Skin epidermis (tissue), 12 donors: ENCODE results near the gene LRRC4B.

Experiments
- H3K27ac ChIP-seq, 21 experiments: fragments of 200-600 bp; sonication (generic) in 11 of 21; one replicate each; pipeline ENCODE4 v1.5.0; 2020; ENCODE audit warnings: mild to moderate bottlenecking in 3 of 21, inconsistent platforms in 2 of 21, moderate library complexity in 2 of 21
- H3K4me3 ChIP-seq, 7 experiments: fragments of 200-600 bp; sonication (generic) in 2 of 7; one replicate each; pipeline ENCODE4 v1.5.0; 2020; ENCODE audit warnings: inconsistent platforms in 2 of 7, mild to moderate bottlenecking in 2 of 7, moderate library complexity in 1 of 7

Gene LRRC4B

GRCh38 chr19:50511069-50511822, 57.0 kb downstream of the LRRC4B start, which contains the start of gene JOSD2:
Gene JOSD2, minus strand, starts transcription at chr19:50511191. Its CDS starts 760 bp downstream, at chr19:50510431.
- Histone ChIP-seq H3K4me3 (peak within 1 kb of the TSS; percentile 46 to 81 (median 67)), H3K27ac (peak within 1 kb of the TSS; percentile 10 to 89 (median 82))

- peak overlapping the region; percentile 46 to 81 (median 67) for H3K4me3 ChIP-seq
- H3K27ac ChIP-seq: peak overlapping the region in 20 of 21 experiments; percentile 60 to 89 (median 82)
Observed at GRCh38 chr19:50510700-50511068, 57.6 kb downstream of the LRRC4B start.

GRCh38 chr19:50510121-50510670, 58.0 kb downstream of the LRRC4B start:
- peak overlapping the region; percentile 46 to 81 (median 67) for H3K4me3 ChIP-seq
- peak overlapping the region in 19 of 21 experiments; percentile 60 to 89 (median 83) for H3K27ac ChIP-seq

GRCh38 chr19:50509366-50509765, 58.9 kb downstream of the LRRC4B start:
- Histone ChIP-seq H3K4me3 (no peak overlapping the region), H3K27ac (no peak overlapping the region)

- no peak overlapping the region for H3K27ac ChIP-seq
- H3K4me3 ChIP-seq: no peak overlapping the region
Observed at GRCh38 chr19:50508843-50509190, 59.4 kb downstream of the LRRC4B start.

- H3K27ac ChIP-seq: no peak overlapping the region
- no peak overlapping the region for H3K4me3 ChIP-seq
Observed at GRCh38 chr19:50507376-50507775, 60.9 kb downstream of the LRRC4B start.

GRCh38 chr19:50506700-50507099, 61.5 kb downstream of the LRRC4B start:
- H3K27ac ChIP-seq: no peak overlapping the region
- H3K4me3 ChIP-seq: no peak overlapping the region

GRCh38 chr19:50505856-50506611, 62.2 kb downstream of the LRRC4B start:
- H3K27ac ChIP-seq: no peak overlapping the region

GRCh38 chr19:50501568-50502475, 66.4 kb downstream of the LRRC4B start:
- Histone ChIP-seq H3K4me3 (no peak overlapping the region), H3K27ac (no peak overlapping the region)

More at GRCh38 chr19:50505856-50506611, 62.2 kb downstream of the LRRC4B start:
- no peak overlapping the region for H3K4me3 ChIP-seq

- no peak overlapping the region for H3K4me3 ChIP-seq
Observed at GRCh38 chr19:50501186-50501567, 67.1 kb downstream of the LRRC4B start.

GRCh38 chr19:50500753-50501151, 67.5 kb downstream of the LRRC4B start:
- Histone ChIP-seq H3K27ac (no peak overlapping the region), H3K4me3 (no peak overlapping the region)

More at GRCh38 chr19:50501186-50501567, 67.1 kb downstream of the LRRC4B start:
- H3K27ac ChIP-seq: no peak overlapping the region

- H3K4me3 ChIP-seq: no peak overlapping the region
- no peak overlapping the region for H3K27ac ChIP-seq
Observed at GRCh38 chr19:50500060-50500752, 68.0 kb downstream of the LRRC4B start.

- Histone ChIP-seq H3K27ac (no peak overlapping the region), H3K4me3 (no peak overlapping the region)
Observed at GRCh38 chr19:50498219-50499056, 69.8 kb downstream of the LRRC4B start.

- no peak overlapping the region for H3K4me3 ChIP-seq
Observed at GRCh38 chr19:50497022-50497405, 71.2 kb downstream of the LRRC4B start.

GRCh38 chr19:50496189-50497021, 71.8 kb downstream of the LRRC4B start:
- Histone ChIP-seq H3K4me3 (no peak overlapping the region), H3K27ac (no peak overlapping the region)

More at GRCh38 chr19:50497022-50497405, 71.2 kb downstream of the LRRC4B start:
- H3K27ac ChIP-seq: no peak overlapping the region

GRCh38 chr19:50495020-50495531, 73.2 kb downstream of the LRRC4B start:
- H3K27ac ChIP-seq: no peak overlapping the region
- H3K4me3 ChIP-seq: no peak overlapping the region
